Small intestine (tissue), 7 donors: ENCODE results near the gene TMEM219. TPM values are rescaled to one million over a fixed set of nuclear protein-coding genes. Genes with fewer than 3 reads are reported as not detected.

Source experiments
- DNase-seq, 2 donors: peaks; one replicate each; pipeline versions ENCODE4 v3.0.0 to v3.0.0-alpha.2; 2013
- FAIRE-seq: peaks from 2 replicates; lab custom pipeline; 2012; peaks lifted over from hg19 to GRCh38; lab: Jason Lieb, UNC
- H3K27ac ChIP-seq, 3 donors: one replicate each; pipeline ENCODE4 v1.5.1; 2013; ENCODE audit warnings: low read length in 2 of 3, mild to moderate bottlenecking in 2 of 3, control low read depth in 1 of 3, inconsistent platforms in 1 of 3, low read depth in 1 of 3, moderate library complexity in 1 of 3
- H3K27me3 ChIP-seq, 3 donors: one replicate each; pipeline ENCODE4 v1.6.1; 2013; ENCODE audit warnings: low read length in 3 of 3, inconsistent platforms in 1 of 3; ENCODE audit not compliant: control insufficient read depth in 3 of 3, insufficient read depth in 3 of 3
- H3K36me3 ChIP-seq, 3 donors: one replicate each; pipeline ENCODE4 v1.6.1; 2013; ENCODE audit warnings: low read length in 3 of 3, inconsistent platforms in 1 of 3, low read depth in 1 of 3, mild to moderate bottlenecking in 1 of 3, moderate library complexity in 1 of 3; ENCODE audit not compliant: control insufficient read depth in 3 of 3, insufficient read depth in 2 of 3
- H3K4me1 ChIP-seq, 3 donors: one replicate each; pipeline ENCODE4 v1.6.1; 2013; ENCODE audit warnings: low read length in 2 of 3, inconsistent platforms in 1 of 3, low read depth in 1 of 3, mild to moderate bottlenecking in 1 of 3, moderate library complexity in 1 of 3; ENCODE audit not compliant: control insufficient read depth in 3 of 3, insufficient read depth in 2 of 3
- H3K4me3 ChIP-seq, 3 donors: one replicate each; pipeline ENCODE4 v1.5.1; 2013; ENCODE audit warnings: low read length in 3 of 3, control low read depth in 1 of 3, inconsistent platforms in 1 of 3, low read depth in 1 of 3, mild to moderate bottlenecking in 1 of 3, moderate library complexity in 1 of 3
- H3K9me3 ChIP-seq, 2 donors: one replicate each; pipeline ENCODE4 v1.6.1; 2013; ENCODE audit warnings: low read depth in 1 of 2, low read length in 1 of 2; ENCODE audit not compliant: control insufficient read depth in 2 of 2, insufficient read depth in 1 of 2
- WGBS, 3 donors: extraction: QIAGEN DNeasy Blood & Tissue Kit; methylation state at CpG; one replicate each; pipeline ENCODE4 v1.1.7; 2013; 5-methylcytosine and 5-hydroxymethylcytosine counted together
- polyA plus RNA-seq, 4 donors: library from polyadenylated mRNA; stranded (reverse) in 3 of 4; unstranded in 1 of 4; fragments of 200-250 nt in 3 of 4; fragments of 120-200 nt in 1 of 4; gene quantifications; one replicate each; pipeline versions ENCODE4 v1.2.1 to v1.2.3, GENCODE V29; 2013
- donor health status: healthy with polysubstance abuse.
- donor health status: control.
- donor health status: control.
- donor health status: Bipolar disorder and iron deficiency.
- donor health status: healthy.

Gene TMEM219
- polyA plus RNA-seq, 4 donors = 163 to 334 (median 242) TPM

- WGBS, 3 donors = 92 to 96% (median 94%) methylated on average over 26 to 35 of the region's 35 CpGs
- H3K27me3 ChIP-seq = no peaks in the 10 kb centered on the region
- H3K36me3 ChIP-seq = peaks cover 27 to 94% (median 41%) of the 10 kb centered on the region in 3 donors
- H3K27ac ChIP-seq = no peak overlapping the region
- FAIRE-seq (no peak), DNase-seq (no peak)
- no peak overlapping the region for H3K4me3 ChIP-seq
- no peaks in the 10 kb centered on the region for H3K4me1 ChIP-seq
- H3K9me3 ChIP-seq = no peaks in the 10 kb centered on the region
Observed at GRCh38 chr16:29987371-29988085, 25.6 kb downstream of the TMEM219 start.

GRCh38 chr16:29988346-29989075, 26.6 kb downstream of the TMEM219 start:
- Histone ChIP-seq H3K4me1 (no peaks in the 10 kb centered on the region), H3K27ac (no peak overlapping the region), H3K4me3 (no peak overlapping the region), H3K36me3 (peaks cover 24 to 94% (median 32%) of the 10 kb centered on the region in 3 donors), H3K27me3 (no peaks in the 10 kb centered on the region), H3K9me3 (no peaks in the 10 kb centered on the region)
- FAIRE-seq (no peak), DNase-seq (no peak)
- 87 to 93% (median 91%) methylated on average over 16 to 17 of the region's 17 CpGs for WGBS, 3 donors

- Histone ChIP-seq H3K27me3 (no peaks in the 10 kb centered on the region), H3K4me1 (peaks cover 0 to 5% (median 0%) of the 10 kb centered on the region in 3 donors), H3K27ac (no peak overlapping the region), H3K9me3 (no peaks in the 10 kb centered on the region), H3K36me3 (peaks cover 21 to 93% (median 28%) of the 10 kb centered on the region in 3 donors), H3K4me3 (no peak overlapping the region)
- FAIRE-seq = no peak
- no peak for DNase-seq
- WGBS, 3 donors = 86 to 88% (median 86%) methylated on average over 23 of the region's 23 CpGs
Observed at GRCh38 chr16:29989111-29989858, 27.4 kb downstream of the TMEM219 start.

GRCh38 chr16:29990034-29990433, 28.2 kb downstream of the TMEM219 start:
- no peak overlapping the region for H3K4me3 ChIP-seq
- H3K36me3 ChIP-seq = peaks cover 20 to 87% (median 26%) of the 10 kb centered on the region in 3 donors
- WGBS, 3 donors = 39 to 77% (median 53%) methylated on average over 2 of the region's 2 CpGs
- FAIRE-seq (no peak), DNase-seq (no peak)
- no peak overlapping the region for H3K27ac ChIP-seq
- H3K9me3 ChIP-seq = no peaks in the 10 kb centered on the region
- H3K27me3 ChIP-seq = no peaks in the 10 kb centered on the region
- H3K4me1 ChIP-seq = peaks cover 0 to 12% (median 3%) of the 10 kb centered on the region in 3 donors

- H3K4me3 ChIP-seq = no peak overlapping the region
- DNase-seq = no peak
- no peaks in the 10 kb centered on the region for H3K9me3 ChIP-seq
- H3K4me1 ChIP-seq = peaks cover 0 to 12% (median 3%) of the 10 kb centered on the region in 3 donors
- H3K27ac ChIP-seq = no peak overlapping the region
- peaks cover 17 to 77% (median 19%) of the 10 kb centered on the region in 3 donors for H3K36me3 ChIP-seq
- WGBS, 3 donors = 93 to 95% (median 94%) methylated on average over 32 to 35 of the region's 35 CpGs
- no peaks in the 10 kb centered on the region for H3K27me3 ChIP-seq
- FAIRE-seq = no peak
Observed at GRCh38 chr16:29990883-29991570, 29.1 kb downstream of the TMEM219 start.

DNA sequence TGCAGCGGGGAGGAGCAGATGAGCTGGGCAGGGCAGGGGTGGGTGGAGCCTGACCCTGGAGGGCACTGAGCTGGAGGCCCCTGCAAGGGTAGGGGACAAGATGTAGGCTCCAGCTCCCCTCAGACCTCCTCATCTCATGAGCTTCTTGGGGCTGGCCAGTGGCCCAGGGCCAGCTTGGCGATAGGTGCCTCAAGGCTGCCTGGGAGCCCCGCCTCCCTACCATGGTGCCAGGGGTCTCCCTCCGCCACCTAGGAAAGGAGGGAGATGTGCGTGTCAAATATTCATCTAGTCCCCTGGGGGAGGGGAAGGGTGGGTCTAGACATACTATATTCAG, 29.7 kb downstream of the TMEM219 start:
- Histone ChIP-seq H3K9me3 (no peaks in the 10 kb centered on the region), H3K27ac (no peak overlapping the region), H3K27me3 (no peaks in the 10 kb centered on the region), H3K4me1 (peaks cover 0 to 13% (median 3%) of the 10 kb centered on the region in 3 donors), H3K4me3 (no peak overlapping the region), H3K36me3 (peaks cover 16 to 72% (median 16%) of the 10 kb centered on the region in 3 donors)
- DNase-seq (no peak), FAIRE-seq (no peak)
- WGBS, 3 donors = 85 to 91% (median 89%) methylated on average over 5 of the region's 5 CpGs

DNA sequence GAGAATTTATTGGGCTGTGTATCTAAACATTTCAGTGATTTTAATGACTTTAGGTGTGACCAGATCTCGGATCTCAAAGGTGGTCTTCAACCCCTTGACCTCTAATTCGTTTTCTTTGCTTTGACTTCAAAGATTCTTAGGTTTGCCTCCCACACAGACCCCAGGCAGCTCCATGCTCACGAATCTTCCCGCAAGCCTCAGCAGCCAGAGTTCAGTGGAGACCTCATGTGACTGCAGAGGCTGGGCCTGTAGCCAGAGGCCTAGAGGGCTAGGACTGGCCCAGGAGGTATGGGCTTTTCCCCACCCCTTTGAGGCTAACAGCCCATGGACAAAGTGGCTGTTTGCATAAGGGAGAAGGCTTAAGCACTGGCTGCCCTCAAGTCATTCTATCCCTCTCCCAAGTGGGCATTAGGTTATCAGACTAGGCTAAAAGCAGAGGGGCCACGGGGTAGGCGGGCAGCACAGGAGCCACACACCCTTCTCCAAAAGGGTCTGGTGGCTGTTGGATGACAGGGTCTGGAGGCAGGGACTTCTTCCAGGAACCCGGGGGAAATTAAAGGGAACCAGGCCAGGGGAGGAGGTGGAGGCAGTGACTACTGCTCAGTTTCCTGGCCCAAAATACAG, 30.6 kb downstream of the TMEM219 start:
- H3K36me3 ChIP-seq = peaks cover 9 to 64% (median 12%) of the 10 kb centered on the region in 3 donors
- H3K9me3 ChIP-seq = no peaks in the 10 kb centered on the region
- no peaks in the 10 kb centered on the region for H3K27me3 ChIP-seq
- H3K4me1 ChIP-seq = peaks cover 2 to 20% (median 7%) of the 10 kb centered on the region in 3 donors
- H3K27ac ChIP-seq = no peak overlapping the region
- DNase-seq = no peak
- FAIRE-seq = no peak
- H3K4me3 ChIP-seq = no peak overlapping the region
- WGBS, 3 donors = 66 to 68% (median 66%) methylated on average over 7 of the region's 7 CpGs
